CD4-positive, alpha-beta T cell (primary cell): ENCODE data around the gene PLRG1. TPM values are rescaled to one million over a fixed set of nuclear protein-coding genes. Genes with fewer than 3 reads are reported as not detected.

ENCODE experiments used
- ATAC-seq: fragments of 200-7000 bp; cut with Tn5 transposase; one replicate; pipeline ENCODE4 v1.10.0; 2022; ENCODE audit warnings: mild to moderate bottlenecking; ENCODE audit not compliant: poor library complexity
- CTCF ChIA-PET: fragments of 350-600 bp; sonication (Branson Sonifier 250); formaldehyde crosslinking; loops from one replicate; lab custom pipeline; 2021; ENCODE audit warnings: antibody characterized with exemption, inconsistent platforms; lab: Charles Lee
- POLR2A ChIA-PET: fragments of 350-600 bp; sonication (Branson Sonifier 250); formaldehyde crosslinking; loops from one replicate; lab custom pipeline; 2021; ENCODE audit warnings: antibody characterized with exemption, inconsistent platforms; lab: Charles Lee
- DNase-seq, 14 experiments: peaks; one replicate each; pipeline ENCODE4 v3.0.0-alpha.2; 2013 to 2020; ENCODE audit warnings: mixed read lengths in 2 of 14
- H3K27ac ChIP-seq, 2 donors: one replicate each; pipeline versions ENCODE4 v1.5.1 to v1.7.0; 2013; ENCODE audit warnings: low read length in 2 of 2, low read depth in 1 of 2, mild to moderate bottlenecking in 1 of 2
- H3K27me3 ChIP-seq, 2 experiments: 1 replicate in 1 of 2; 2 replicates in 1 of 2; pipeline versions ENCODE4 v1.6.1 to v1.7.0; 2013; ENCODE audit warnings: low read length in 2 of 2, control low read depth in 1 of 2, mild to moderate bottlenecking in 1 of 2, moderate library complexity in 1 of 2; ENCODE audit not compliant: insufficient read depth in 2 of 2, control insufficient read depth in 1 of 2
- H3K36me3 ChIP-seq: one replicate; pipeline ENCODE4 v1.6.1; 2013; ENCODE audit warnings: low read length, control low read depth; ENCODE audit not compliant: insufficient read depth
- H3K4me1 ChIP-seq: one replicate; pipeline ENCODE4 v1.6.1; 2013; ENCODE audit warnings: low read length, control low read depth; ENCODE audit not compliant: insufficient read depth
- H3K4me3 ChIP-seq: one replicate; pipeline ENCODE4 v1.5.1; 2013; ENCODE audit warnings: mild to moderate bottlenecking, low read length, moderate library complexity
- H3K9me3 ChIP-seq, 2 experiments: 1 replicate in 1 of 2; 2 replicates in 1 of 2; pipeline versions ENCODE4 v1.6.1 to v1.7.0; 2013; ENCODE audit warnings: low read length in 2 of 2, mild to moderate bottlenecking in 2 of 2, control low read depth in 1 of 2, moderate library complexity in 1 of 2; ENCODE audit not compliant: control insufficient read depth in 1 of 2, insufficient read depth in 1 of 2
- H3K27ac Mint-ChIP-seq: one replicate; pipeline ENCODE4 v1.8.0; 2020; ENCODE audit warnings: mixed read lengths
- H3K27me3 Mint-ChIP-seq: one replicate; pipeline ENCODE4 v1.8.0; 2021; ENCODE audit warnings: mixed read lengths
- H3K36me3 Mint-ChIP-seq: one replicate; pipeline ENCODE4 v1.8.0; 2021; ENCODE audit warnings: low read depth, mixed read lengths
- H3K4me1 Mint-ChIP-seq: one replicate; pipeline ENCODE4 v1.8.0; 2021; ENCODE audit warnings: low read depth, mixed read lengths
- H3K4me3 Mint-ChIP-seq: one replicate; pipeline ENCODE4 v1.8.0; 2020; ENCODE audit warnings: mild to moderate bottlenecking, mixed read lengths
- H3K9me3 Mint-ChIP-seq: one replicate; pipeline ENCODE4 v1.8.0; 2020; ENCODE audit warnings: mixed read lengths
- CTCF ChIP-seq: fragments of 200-600 bp; IDR thresholded peaks from one replicate; pipeline ENCODE4 v1.8.0; 2022; ENCODE audit warnings: antibody characterized with exemption, mild to moderate bottlenecking
- intact Hi-C, 2 experiments: fragments of 100-400 bp; cut with DNase I in 1 of 2; cut with micrococcal nuclease in 1 of 2; formaldehyde crosslinking; loops; one replicate each; pipeline versions ENCODE4 v1.15.1 to v1.9.0; 2023 to 2025; cut with DNase I, micrococcal nuclease
- total RNA-seq, 174 experiments: library from RNA in 2 of 174; stranded (reverse) in 2 of 174; gene quantifications; one replicate each; pipeline ENCODE4 v1.2.3 and lab custom pipeline; 2021 to 2026

The PLRG1 gene
- total RNA-seq, 2 experiments from 2014 or later, result 41.1 to 44.8 TPM

GRCh38 chr4:154527308-154527707 is 22.9 kb downstream of the PLRG1 start:
- TF ChIP-seq CTCF, result no peak
- no peak overlapping the region for H3K4me3 Mint-ChIP-seq
- no peaks in the 10 kb centered on the region for H3K9me3 Mint-ChIP-seq
- no peaks in the 10 kb centered on the region for H3K4me1 Mint-ChIP-seq
- no peak for DNase-seq
- no peak for ATAC-seq
- no peaks in the 10 kb centered on the region for H3K36me3 ChIP-seq
- POLR2A ChIA-PET, result no interaction called here
- H3K9me3 ChIP-seq, result no peaks in the 10 kb centered on the region
- H3K4me3 ChIP-seq, result no peak overlapping the region
- no peaks in the 10 kb centered on the region for H3K36me3 Mint-ChIP-seq
- CTCF ChIA-PET, result no interaction called here
- H3K27me3 Mint-ChIP-seq, result peaks cover 32% of the 10 kb centered on the region
- H3K27ac ChIP-seq, result no peak overlapping the region
- intact Hi-C loops, result no loop called here
- H3K4me1 ChIP-seq, result no peaks in the 10 kb centered on the region
- H3K27me3 ChIP-seq, result peaks cover 0 to 7% of the 10 kb centered on the region in 2 experiments
- H3K27ac Mint-ChIP-seq, result no peak overlapping the region

GRCh38 chr4:154526151-154526550 is 24.0 kb downstream of the PLRG1 start:
- Mint-ChIP-seq H3K9me3 (no peaks in the 10 kb centered on the region), H3K4me1 (no peaks in the 10 kb centered on the region), H3K27me3 (peaks cover 39% of the 10 kb centered on the region), H3K36me3 (no peaks in the 10 kb centered on the region), H3K27ac (no peak overlapping the region), H3K4me3 (no peak overlapping the region)
- intact Hi-C loops, result no loop called here
- H3K27ac ChIP-seq, result no peak overlapping the region
- ChIA-PET CTCF (no interaction called here), POLR2A (no interaction called here)
- H3K4me3 ChIP-seq, result no peak overlapping the region
- ATAC-seq, result no peak
- H3K27me3 ChIP-seq, result peaks cover 0 to 11% of the 10 kb centered on the region in 2 experiments
- DNase-seq, result no peak
- no peaks in the 10 kb centered on the region for H3K9me3 ChIP-seq
- H3K36me3 ChIP-seq, result no peaks in the 10 kb centered on the region
- no peaks in the 10 kb centered on the region for H3K4me1 ChIP-seq
- TF ChIP-seq CTCF, result no peak

GRCh38 chr4:154521607-154522006 is 28.6 kb downstream of the PLRG1 start:
- intact Hi-C loops, result no loop called here
- ATAC-seq, result no peak
- no peak for TF ChIP-seq CTCF
- no peak overlapping the region for H3K27ac Mint-ChIP-seq
- no peaks in the 10 kb centered on the region for H3K4me1 Mint-ChIP-seq
- peaks cover 64% of the 10 kb centered on the region for H3K27me3 Mint-ChIP-seq
- no peaks in the 10 kb centered on the region for H3K36me3 Mint-ChIP-seq
- H3K4me1 ChIP-seq, result no peaks in the 10 kb centered on the region
- H3K27ac ChIP-seq, result no peak overlapping the region
- H3K9me3 ChIP-seq, result no peaks in the 10 kb centered on the region
- no peaks in the 10 kb centered on the region for H3K36me3 ChIP-seq
- ChIA-PET CTCF (no interaction called here), POLR2A (no interaction called here)
- H3K27me3 ChIP-seq, result peaks cover 0 to 21% of the 10 kb centered on the region in 2 experiments
- no peak for DNase-seq
- H3K4me3 Mint-ChIP-seq, result no peak overlapping the region
- no peak overlapping the region for H3K4me3 ChIP-seq
- H3K9me3 Mint-ChIP-seq, result no peaks in the 10 kb centered on the region
